SKM-1 (cell line): Measurements from ENCODE around the gene NSMF.

Experiments used
- DNase-seq: peaks from one replicate; lab custom pipeline; 2025; ENCODE audit not compliant: unreplicated experiment; lab: John Stamatoyannopoulos, UW

The NSMF gene

GRCh38 chr9:137433349-137433915 lies 25.7 kb downstream of the NSMF start:
- no peak for DNase-seq

DNA sequence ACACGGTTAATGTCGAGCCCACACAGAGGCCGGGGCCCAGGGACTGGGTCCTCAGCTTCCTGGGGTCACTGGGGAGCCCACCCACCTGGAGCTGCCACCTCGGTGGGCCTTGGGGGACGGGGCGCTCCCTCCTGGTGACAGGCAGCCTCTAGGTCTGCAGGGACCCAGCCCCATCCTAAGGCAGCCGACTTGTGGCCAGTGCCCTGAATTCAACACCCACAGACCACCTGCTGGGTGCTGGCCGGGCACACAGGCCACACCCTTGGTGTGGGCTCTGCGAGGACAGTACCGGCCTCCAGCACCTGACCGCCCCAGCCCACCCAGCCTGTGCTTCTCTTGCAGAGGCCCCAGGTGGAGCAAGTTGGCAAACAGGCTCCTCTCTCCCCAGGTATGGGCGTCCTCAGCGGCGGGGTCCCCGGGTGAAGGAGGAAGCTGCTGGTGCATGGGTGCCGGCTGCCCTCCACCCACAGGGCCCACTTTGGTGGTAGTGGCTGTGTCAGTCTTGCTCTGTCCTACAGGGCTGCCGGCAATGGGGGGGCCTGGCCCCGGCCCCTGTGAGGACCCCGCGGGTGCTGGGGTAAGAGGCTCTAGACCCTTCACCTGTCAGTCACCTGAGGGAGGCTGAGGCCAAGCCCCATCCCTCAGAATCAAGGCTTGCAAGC lies 26.3 kb downstream of the NSMF start:
- DNase-seq = no peak

- DNase-seq = no peak
Observed at GRCh38 chr9:137431416-137431931, 27.7 kb downstream of the NSMF start.

DNA sequence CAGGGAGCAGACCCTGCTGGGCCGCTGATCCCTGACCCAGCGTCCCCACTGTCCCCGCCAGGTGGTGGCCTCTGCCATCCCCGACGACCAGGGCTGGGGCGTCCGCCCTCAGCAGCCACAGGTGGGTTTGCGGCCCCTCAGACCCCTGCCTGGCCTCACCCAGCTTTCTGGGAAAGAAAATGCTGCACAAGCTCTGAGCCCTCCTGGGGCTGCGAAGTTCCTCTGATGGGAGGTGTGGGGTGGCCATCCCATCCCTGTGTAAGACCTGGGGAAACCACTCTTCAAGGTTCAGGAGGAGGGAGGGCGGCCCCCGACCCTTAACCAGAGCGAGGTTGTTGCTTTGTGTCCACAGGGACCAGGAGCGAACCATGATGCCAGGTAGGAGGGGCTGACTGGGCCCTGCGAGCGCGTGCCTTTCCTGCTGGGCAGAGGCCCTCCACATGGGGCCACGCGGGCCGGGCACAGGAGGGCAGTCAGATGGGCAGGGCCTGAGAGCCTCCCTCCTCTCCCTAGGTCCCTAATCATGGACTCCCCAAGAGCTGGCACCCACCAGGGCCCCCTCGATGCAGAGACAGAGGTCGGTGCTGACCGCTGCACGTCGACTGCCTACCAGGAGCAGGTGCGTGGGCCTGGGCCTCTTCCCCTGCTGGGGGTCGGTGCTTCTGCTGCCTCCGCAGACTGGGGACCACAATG lies 28.3 kb downstream of the NSMF start:
- DNase-seq = no peak

GRCh38 chr9:137429974-137430722 lies 29.0 kb downstream of the NSMF start:
- DNase-seq = no peak

DNA sequence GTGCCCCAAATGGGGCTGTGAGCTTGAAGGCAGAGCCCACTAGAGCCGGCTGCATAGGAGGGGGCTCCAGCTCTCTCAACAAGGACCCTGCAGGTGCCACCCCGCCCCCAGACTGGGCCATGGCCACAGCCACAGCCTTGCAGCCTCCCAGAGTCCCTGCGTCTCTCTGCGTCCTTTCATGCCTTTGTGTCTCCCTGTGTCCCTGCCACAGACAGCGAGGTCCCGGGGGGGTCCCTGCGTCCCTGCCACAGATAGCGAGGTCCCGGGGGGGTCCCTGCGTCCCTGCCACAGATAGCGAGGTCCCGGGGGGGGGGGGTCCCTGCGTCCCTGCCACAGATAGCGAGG lies 29.6 kb downstream of the NSMF start:
- no peak for DNase-seq

- no peak for DNase-seq
Observed at GRCh38 chr9:137428841-137429545, 30.1 kb downstream of the NSMF start.

DNA sequence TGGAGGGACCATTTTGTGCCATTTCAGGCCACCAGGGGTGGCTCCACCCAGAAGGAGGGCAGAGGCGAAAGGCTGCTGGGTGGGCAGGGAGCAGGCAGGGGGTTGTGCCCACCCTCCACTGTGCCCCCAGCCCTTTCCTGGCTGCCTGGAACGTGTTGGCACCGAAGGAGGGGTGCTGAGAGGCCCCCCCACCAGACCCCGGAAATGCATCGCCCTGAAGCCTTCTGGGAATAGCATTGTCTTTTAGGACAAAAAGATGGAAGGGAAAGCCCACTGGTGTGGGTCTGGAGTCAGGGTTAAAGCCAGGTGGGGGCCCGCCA lies 30.9 kb downstream of the NSMF start:
- no peak for DNase-seq

- no peak for DNase-seq
Observed at GRCh38 chr9:137427454-137428310, 31.5 kb downstream of the NSMF start.

GRCh38 chr9:137426018-137426681 lies 33.0 kb downstream of the NSMF start:
- no peak for DNase-seq

- no peak for DNase-seq
Observed at GRCh38 chr9:137423514-137424291, 35.4 kb downstream of the NSMF start.

- DNase-seq = peak; percentile 73
Observed at GRCh38 chr9:137422604-137423513, 36.3 kb downstream of the NSMF start, which contains the start of the genes EXD3 and NOXA1. Gene EXD3 (minus strand): TSS chr9:137423162. CDS start chr9:137395357, 27,805 bp downstream. Gene NOXA1 (plus strand): TSS chr9:137423393. CDS start chr9:137423530, 137 bp downstream.

DNA sequence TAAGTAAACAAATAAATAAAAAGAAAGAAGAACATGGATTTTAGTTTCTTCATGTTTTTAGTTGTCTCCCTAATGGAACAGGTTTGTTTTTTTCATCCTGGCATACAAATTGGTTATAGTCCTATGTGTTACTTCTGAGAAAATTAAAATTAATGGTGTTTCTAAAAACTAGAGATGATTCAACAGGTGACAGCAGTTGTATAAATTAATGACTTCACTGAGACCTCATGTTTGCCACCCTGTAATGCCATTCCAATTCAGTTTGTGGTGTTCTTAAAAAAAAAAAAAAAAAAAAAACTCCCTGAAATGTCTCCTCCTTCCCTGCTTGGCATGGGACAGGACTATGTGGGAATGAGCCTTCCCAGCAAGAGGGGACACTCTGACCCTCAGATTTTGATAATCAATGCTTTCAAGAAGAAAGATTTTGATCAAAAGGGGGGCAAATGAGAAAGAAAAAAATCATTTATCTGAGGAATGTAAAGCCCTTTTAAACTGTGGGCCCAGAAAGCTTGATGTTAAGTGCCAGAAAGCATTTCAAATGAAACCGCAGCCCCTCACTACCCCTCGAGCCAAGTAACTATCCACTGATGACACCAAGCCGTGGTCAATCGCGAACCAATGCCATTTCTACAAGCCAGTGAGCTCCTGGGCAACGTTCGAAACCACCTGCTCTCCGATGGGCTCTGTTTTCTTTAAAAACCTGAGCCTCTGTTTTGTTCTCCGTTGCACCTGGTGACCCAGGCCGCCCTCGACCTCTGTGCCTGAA lies 37.1 kb downstream of the NSMF start:
- DNase-seq = no peak

DNA sequence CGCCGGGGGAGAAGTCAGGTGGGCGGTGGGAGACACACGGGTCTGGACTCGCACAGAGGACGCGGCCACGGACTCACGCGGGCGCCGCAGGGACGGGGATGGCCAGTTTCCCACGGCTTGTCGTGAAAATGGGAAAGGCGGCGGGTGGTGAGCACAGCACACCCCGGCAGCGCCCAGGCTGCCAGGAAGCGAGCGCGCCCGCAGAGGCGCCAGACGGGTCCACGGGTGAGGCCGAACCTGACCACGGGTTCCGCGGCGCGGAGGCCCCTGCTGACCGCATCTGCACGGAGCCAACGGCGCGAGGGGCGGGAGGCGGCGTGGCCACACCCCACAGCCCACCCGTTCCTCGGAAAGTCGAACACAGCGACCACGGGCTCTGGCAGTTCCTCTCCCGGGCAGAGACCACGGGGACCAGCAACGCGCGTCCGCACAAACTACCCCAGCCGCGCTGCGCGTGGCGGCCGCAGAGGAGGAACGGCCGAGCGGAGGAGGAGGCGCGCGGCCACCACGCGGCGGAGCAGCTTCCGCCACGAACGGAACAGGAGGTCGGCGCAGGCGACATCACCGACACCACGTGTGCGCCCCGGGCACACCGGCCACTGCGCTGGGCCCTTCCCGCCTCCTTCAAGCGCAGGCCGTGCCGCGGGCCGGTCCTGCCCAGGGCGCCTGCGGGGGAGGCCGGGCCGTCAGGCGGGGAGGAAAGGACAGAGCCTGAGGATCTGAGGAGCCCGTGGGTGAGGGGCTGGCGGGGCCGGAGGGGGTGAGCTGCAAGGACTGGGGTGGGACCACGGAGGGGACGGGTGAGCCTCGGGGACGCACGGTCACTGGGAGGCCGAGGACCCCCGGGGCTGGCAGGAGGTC lies 41.7 kb downstream of the NSMF start:
- no peak for DNase-seq

- DNase-seq = no peak
Observed at GRCh38 chr9:137416563-137417151, 42.5 kb downstream of the NSMF start.
